ENCODE results near the gene EPHA6. TPM values are rescaled to one million over a fixed set of nuclear protein-coding genes. Genes with fewer than 3 reads are reported as not detected.

The EPHA6 gene
- total RNA-seq, 4 donors from 2014 or later = 2.1 to 7.0 (median 5.8) TPM

DNA sequence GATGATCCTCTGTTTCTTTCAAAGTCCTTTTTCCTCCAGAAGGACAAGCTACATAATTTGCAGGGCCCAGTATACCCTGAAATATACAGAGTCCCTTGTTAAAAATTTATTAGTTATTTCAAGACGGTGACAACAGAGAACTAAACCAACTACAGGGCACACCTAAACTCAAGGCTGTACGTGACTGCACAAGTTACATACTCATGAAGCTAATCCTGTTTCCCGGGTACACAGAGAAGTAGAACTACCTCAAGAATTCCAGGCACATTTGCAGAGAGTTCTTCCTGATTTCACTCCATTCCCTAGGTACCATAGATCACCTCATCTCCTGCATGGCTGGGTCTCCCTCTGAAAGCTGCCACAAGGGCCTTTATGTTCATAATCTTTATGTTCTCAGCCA, 670.8 kb downstream of the EPHA6 start:
- Histone ChIP-seq H3K36me3 (no peaks in the 10 kb centered on the region), H3K9me3 (no peaks in the 10 kb centered on the region), H3K27me3 (no peaks in the 10 kb centered on the region), H3K4me3 (replicated peaks in 1 of 3) (no peak overlapping the region), H3K27ac (no peak overlapping the region), H3K4me1 (no peaks in the 10 kb centered on the region)
- WGBS, 2 donors = 75 to 80% methylated on average over 3 of the region's 3 CpGs
- intact Hi-C loops (cut with DNase I) = no loop called here
- TF ChIP-seq POLR2A (IDR thresholded peaks at IDR 0.05) (no peak), CTCF (IDR thresholded peaks at IDR 0.05) (no peak)
- no peak for DNase-seq

GRCh38 chr3:97487587-97487986, 673.2 kb downstream of the EPHA6 start:
- no peak for DNase-seq
- H3K4me1 ChIP-seq = no peaks in the 10 kb centered on the region
- no peak overlapping the region for H3K4me3 ChIP-seq (replicated peaks in 1 of 3)
- no peak overlapping the region for H3K27ac ChIP-seq
- WGBS, 2 donors = 91 to 93% methylated on average over 1 of the region's 1 CpG
- no peaks in the 10 kb centered on the region for H3K9me3 ChIP-seq
- H3K27me3 ChIP-seq = no peaks in the 10 kb centered on the region
- TF ChIP-seq POLR2A (IDR thresholded peaks at IDR 0.05) (no peak), CTCF (IDR thresholded peaks at IDR 0.05) (no peak)
- intact Hi-C loops (cut with DNase I) = no loop called here
- no peaks in the 10 kb centered on the region for H3K36me3 ChIP-seq

GRCh38 chr3:97488741-97489140, 674.3 kb downstream of the EPHA6 start:
- H3K27ac ChIP-seq = no peak overlapping the region
- H3K36me3 ChIP-seq = no peaks in the 10 kb centered on the region
- no peak for TF ChIP-seq POLR2A (IDR thresholded peaks at IDR 0.05)
- TF ChIP-seq CTCF (IDR thresholded peaks at IDR 0.05) = no peak
- 79 to 81% methylated on average over 1 of the region's 1 CpG for WGBS, 2 donors
- H3K9me3 ChIP-seq = no peaks in the 10 kb centered on the region
- intact Hi-C loops (cut with DNase I) = no loop called here
- no peak overlapping the region for H3K4me3 ChIP-seq (replicated peaks in 1 of 3)
- H3K4me1 ChIP-seq = no peaks in the 10 kb centered on the region
- no peaks in the 10 kb centered on the region for H3K27me3 ChIP-seq
- no peak for DNase-seq

- Histone ChIP-seq H3K27me3 (no peaks in the 10 kb centered on the region), H3K4me3 (replicated peaks in 1 of 3) (no peak overlapping the region), H3K4me1 (no peaks in the 10 kb centered on the region), H3K27ac (no peak overlapping the region), H3K36me3 (no peaks in the 10 kb centered on the region), H3K9me3 (no peaks in the 10 kb centered on the region)
- intact Hi-C loops (cut with DNase I) = no loop called here
- no peak for DNase-seq
- TF ChIP-seq CTCF (IDR thresholded peaks at IDR 0.05) (no peak), POLR2A (IDR thresholded peaks at IDR 0.05) (no peak)
- 90 to 92% methylated on average over 5 of the region's 5 CpGs for WGBS, 2 donors
These were observed 681.5 kb downstream of the EPHA6 start for GRCh38 chr3:97495896-97496295.

GRCh38 chr3:97497138-97497537, 682.7 kb downstream of the EPHA6 start:
- no peaks in the 10 kb centered on the region for H3K36me3 ChIP-seq
- no peak for DNase-seq
- intact Hi-C loops (cut with DNase I) = no loop called here
- H3K27ac ChIP-seq = no peak overlapping the region
- H3K9me3 ChIP-seq = no peaks in the 10 kb centered on the region
- H3K27me3 ChIP-seq = no peaks in the 10 kb centered on the region
- H3K4me3 ChIP-seq (replicated peaks in 1 of 3) = no peak overlapping the region
- WGBS, 2 donors = 93 to 97% methylated on average over 1 of the region's 1 CpG
- no peak for TF ChIP-seq CTCF (IDR thresholded peaks at IDR 0.05)
- no peak for TF ChIP-seq POLR2A (IDR thresholded peaks at IDR 0.05)
- no peaks in the 10 kb centered on the region for H3K4me1 ChIP-seq
